ENCODE measurements around the gene NUP210. TPM values are rescaled to one million over a fixed set of nuclear protein-coding genes. Genes with fewer than 3 reads are reported as not detected.

Gene NUP210
- total RNA-seq, 1 donor from 2014 or later = 2.6 TPM

DNA sequence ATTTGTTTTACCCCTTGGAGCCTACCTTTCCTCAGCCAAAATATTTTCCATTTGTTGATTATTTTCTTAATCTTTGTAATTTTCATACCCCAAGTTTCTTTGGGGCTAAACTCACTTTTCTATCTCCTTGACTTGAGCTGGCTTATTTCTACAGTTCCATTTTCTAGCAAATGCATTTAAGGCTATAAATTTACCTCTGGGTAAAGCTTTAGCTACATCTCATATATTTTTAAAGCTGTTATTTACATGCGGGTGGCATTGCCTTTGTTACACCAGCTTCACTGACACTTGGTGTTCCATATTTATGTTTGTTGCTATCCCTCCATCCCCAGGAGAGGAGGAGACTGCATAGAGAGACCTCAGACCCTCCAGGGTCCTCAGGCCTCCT lies 136.3 kb downstream of the NUP210 start:
- DNase-seq (ENCODE audit: low spot score) = no peak
- intact Hi-C loops (cut with DNase I) = loop anchor here (5.0 to 10.0 kb wide), 2 partner anchors 171 to 192 kb away; no protein-coding TSS in a partner anchor

DNA sequence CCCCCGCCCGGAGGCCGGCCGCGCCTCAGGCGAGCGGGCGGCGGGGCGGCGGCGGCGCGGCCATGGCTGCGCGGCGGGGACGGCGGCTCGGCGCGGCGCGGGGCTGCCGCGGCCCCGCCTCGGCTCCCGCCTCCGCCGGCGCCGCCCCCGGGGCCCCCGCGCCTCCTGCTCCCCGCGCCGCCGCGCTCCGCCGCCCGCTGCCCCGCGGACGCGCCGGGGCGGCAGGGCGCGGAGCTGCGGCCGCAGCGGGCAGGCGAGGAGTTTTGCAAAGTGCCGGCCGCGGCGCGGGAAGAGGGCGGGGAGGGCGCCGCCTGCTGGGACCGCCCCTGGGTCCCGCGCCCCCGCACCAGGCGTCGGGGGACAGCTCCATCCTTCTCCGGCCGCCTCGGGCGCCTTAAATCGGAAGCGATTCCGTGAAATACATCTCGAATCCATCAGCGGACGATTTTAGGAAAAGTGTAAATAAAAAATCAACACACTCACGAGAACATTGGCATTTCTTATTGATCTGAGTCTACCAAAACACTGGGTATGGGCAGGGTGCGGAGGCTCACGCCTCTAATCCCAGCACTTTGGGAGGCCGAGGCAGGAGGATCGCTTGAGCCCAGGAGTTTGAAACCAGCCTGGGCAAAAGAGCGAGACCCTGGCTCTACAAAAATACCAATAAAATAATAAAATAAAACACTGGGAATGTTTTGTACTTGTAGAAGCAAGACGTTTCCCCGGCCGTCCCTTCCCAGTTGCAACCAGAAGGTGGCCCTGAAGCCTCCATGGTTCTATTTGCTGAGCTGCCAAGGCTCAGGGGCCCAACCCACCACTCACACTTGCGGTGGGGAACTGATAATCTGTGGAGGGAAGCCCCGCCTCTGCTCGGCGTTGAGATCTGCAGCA lies 136.9 kb downstream of the NUP210 start:
- intact Hi-C loops (cut with DNase I) = loop anchor here (5.0 to 10.0 kb wide), 2 partner anchors 172 to 191 kb away; no protein-coding TSS in a partner anchor
- no peak for DNase-seq (ENCODE audit: low spot score)

DNA sequence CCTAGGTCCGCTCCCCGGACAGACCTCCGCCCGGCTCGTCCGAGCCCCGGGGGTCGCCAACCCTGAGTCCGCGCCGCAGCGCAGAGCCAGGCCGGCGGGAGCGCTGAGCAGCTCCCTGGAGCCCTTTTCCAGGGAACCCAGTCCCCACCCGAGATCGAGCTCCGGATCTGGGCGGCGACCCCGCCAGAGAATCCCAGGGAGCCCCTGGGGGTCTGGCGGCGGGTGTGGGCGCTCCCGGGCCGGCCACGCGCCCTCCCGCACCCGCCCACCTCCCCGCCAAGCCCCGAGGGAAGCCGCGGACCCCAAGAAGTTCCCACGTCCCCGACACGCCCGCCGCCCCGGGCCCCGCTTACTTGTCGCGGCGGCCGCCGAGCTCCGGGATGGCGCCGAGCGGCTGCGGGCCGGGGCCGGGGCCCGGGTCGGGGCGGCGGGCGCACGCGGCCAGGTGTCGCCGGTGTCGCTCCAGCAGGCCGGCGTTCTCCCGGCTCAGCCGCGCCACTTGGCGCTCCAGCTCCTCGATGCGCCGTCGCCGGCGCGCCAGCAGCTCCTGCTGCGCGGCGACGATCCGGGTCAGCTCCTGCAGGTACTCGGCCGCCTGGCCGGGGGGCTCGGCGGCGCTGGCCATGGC lies 137.7 kb downstream of the NUP210 start:
- no peak for DNase-seq (ENCODE audit: low spot score)
- intact Hi-C loops (cut with DNase I) = loop anchor here (5.0 to 10.0 kb wide), 2 partner anchors 172 to 190 kb away; no protein-coding TSS in a partner anchor

DNA sequence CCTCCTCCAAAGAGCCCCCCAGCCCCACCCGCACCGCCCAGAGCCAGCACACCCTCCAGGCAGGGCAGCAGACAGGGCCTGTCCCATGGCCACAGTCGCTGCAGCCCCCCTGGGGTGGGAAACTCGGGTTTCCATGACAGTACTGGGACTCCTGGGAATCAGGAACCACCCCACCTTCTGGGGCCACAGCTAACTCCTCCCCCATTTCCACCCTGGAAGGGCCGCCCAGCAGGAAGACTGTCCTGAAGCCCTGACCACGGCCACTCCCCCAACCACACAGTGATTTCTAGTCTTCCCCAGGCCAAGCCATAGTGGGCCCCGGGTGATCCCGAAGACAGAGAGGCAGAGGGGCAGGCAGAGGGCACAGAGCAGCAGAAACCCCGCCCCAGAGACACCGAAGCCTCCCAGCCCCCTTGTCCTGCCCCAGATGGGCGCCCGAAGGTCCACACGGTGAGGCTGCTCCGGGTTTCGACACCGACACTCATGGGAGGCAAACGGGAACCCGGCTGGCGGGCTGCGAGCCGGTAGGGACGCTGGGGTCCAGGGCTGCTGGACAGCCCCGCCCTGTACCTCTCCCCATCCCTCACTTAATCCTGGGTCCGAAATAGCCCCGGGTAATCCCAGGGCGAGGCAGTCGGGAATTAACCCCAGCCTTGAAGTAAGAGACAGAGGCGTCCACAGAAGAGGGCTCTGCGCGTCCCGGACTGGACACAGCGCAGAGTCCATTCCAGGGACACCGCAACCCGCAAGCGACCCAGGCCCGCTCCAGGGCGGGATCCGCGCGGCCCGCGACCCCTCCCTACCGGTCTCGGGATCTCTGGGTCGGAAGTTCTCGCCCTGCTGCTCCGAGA lies 138.4 kb downstream of the NUP210 start:
- intact Hi-C loops (cut with DNase I) = loop anchor here (5.0 to 10.0 kb wide), 2 partner anchors 173 to 189 kb away; no protein-coding TSS in a partner anchor
- DNase-seq (ENCODE audit: low spot score) = no peak

DNA sequence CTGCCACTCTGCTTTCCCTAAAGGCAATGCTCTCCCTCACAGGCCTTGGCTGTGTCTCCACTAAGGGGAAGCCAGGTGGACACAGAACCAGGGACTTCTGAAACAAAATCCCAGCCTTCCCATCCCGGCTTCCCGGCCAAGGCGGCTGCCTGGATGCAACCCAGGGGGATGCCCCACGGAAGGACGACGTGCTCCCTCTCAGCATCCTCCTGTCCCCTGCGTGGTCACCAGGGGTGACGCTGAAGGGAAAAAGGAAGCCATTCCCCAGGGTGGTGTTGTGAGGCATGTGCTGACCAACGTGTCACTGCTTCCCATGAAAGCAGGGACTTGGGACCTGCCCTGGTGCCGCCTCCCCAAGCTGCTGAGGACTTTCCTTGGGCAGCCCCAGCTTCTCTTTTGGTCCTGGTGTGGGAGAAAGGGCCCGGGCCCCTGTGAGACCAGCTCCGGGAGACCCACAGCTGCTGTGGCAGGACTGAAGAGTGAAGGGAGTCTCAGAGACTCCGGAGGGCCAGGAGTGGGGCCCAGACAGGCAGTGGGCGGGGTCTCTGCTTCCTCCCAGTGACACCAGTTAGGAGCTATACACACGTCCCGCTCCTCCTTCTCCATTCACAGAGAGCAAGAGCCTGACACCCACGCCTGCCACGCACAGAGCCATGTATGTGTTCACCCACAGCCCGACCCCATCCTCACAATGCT lies 139.2 kb downstream of the NUP210 start:
- intact Hi-C loops (cut with DNase I) = loop anchor here (5.0 to 10.0 kb wide), 2 partner anchors 174 to 189 kb away; no protein-coding TSS in a partner anchor
- no peak for DNase-seq (ENCODE audit: low spot score)

DNA sequence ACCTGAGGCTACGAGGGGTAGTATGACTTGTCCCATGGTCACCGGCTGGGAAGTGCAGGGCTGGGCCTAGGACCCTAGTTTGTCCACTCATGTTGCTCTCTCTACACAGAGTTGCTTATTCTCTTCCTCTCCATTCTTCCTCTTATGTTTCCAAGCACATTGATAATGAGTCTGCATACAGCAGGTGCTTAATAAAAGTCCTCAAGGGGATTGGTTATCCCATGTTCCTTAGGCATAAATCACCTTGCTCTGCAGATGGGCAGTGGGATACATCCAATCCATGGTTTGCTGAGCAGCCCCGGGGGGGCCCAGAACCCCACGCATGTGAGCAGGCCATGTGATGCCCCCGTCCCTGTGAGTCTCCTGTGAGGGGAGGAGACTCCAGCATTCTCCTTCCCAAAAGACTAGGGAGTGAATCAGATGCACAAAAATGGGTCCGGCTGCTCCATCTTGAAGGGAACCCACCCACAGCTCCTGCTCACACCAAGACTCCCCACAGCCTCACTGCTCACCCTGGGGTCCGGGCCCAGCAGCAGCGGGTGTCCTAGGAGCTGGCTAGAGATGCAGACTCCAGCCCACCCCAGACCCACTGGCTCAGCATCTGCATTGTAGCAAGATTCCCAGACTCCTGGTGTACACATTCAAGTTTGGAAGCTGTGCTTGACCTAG lies 139.9 kb downstream of the NUP210 start:
- DNase-seq (ENCODE audit: low spot score) = no peak
- intact Hi-C loops (cut with DNase I) = loop anchor here (5.0 to 10.0 kb wide), 2 partner anchors 175 to 188 kb away; no protein-coding TSS in a partner anchor

DNA sequence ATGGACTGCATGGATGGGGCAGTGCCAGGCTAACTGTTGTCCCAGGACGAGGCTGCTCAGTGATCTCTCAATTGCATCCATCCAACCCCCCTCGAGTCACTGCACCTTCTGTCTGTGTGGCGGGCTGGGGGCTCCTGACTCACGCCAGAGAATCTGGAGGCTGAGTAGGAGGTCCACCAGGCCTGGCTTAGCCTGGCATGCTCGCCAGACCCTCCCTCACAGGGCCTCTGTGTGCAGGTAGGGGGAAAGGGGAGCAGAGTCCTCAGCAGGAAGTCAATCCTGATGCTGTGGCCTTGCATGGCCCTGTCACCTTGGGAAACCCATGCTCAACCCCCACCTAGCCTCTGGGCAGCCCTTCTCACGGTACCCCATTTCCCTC lies 140.6 kb downstream of the NUP210 start:
- no peak for DNase-seq (ENCODE audit: low spot score)
- intact Hi-C loops (cut with DNase I) = no loop called here

DNA sequence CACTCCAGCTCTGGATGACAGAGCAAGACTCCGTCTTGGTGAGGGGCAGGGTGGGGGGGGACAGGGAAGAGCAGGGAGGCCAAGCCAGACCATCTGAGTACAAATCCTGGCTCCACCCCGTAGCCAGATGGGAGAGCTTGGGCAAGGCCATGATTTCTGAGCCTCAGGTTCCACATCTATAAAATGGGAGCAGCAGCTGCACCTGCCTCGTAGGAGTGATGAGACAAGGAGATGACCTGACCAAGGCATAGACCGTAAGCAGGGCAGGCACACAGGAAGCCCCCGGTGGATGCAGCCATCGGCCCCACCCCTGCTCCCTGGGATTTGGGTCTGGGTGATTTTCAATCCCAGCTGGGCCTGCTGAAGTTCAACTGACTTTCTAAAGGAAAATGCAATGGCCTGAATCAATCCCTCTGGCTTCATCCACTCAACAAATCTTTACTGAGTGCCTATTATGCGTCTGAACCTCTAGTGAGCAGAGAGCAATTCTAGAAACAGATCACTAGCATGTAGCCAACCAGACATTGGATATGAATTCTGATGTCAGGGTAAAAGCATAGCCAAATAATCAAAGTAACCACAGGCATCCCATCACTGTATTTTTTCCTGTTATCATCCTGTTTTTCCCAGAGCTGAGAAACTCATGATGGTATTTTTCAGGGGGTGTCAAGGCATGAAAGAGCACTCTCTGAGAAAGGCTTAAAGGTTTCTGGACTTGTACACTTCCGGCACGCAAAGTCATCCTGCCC lies 141.2 kb downstream of the NUP210 start:
- intact Hi-C loops (cut with DNase I) = no loop called here
- DNase-seq (ENCODE audit: low spot score) = no peak

DNA sequence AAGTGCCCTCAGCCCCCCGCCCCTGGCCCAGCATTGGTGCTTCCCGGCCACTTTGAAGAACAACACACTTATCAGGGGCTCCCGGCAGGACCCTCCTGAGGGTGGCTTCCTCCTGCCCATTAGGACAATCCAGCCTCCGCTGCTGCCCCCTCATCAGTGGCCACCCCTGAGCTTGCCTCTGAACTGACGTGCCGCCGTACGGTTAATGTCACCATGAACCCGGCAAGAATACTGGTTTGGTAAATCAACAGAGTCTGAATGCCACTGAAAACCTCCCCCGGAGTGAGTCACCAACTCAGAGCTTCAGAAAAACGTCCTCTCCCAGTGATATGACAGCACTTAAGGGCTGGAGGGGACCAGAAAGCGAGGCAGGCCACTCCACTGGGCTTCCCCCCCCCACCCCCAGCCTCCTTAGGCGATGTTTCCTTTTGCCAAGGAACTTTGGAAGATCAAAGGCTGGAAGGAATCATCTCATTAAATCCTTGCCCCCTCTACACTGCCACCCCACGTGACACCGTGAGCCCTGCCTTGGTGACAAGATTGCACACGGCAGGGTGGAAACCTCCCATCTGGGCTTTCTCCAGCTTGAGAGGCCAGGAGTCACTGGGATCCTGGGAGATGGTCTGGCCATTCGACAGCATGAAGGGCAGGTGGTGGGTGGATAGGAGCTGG lies 142.1 kb downstream of the NUP210 start:
- intact Hi-C loops (cut with DNase I) = no loop called here
- DNase-seq (ENCODE audit: low spot score) = no peak

DNA sequence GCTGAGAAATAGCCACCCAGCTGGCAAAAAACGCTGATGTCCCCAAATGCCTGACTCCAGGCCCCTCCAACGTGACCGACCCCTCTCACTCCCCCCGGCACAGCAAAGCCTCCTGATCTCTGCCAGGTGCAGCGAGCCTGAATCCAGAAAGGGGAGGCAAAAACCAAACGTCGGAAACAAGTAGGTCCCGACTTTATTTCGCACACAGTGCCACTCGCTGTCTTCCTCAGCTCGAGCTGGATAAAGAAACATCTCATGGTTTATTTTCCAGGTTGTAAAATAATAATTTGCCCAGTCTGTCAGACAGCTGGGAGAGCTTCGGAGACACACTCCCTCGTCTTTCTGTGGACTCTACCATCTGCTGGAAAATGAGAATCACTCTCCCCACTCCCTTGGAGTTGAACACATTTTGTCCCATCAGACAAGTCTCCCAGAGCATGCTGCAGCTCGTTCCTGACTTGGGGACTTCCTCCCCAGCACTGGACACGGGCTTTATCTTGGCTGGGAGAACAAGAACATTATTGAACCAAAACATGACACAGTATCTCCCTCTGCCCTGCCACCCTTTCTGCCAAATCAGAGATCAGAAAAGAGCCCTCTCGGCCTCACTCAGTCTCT lies 142.8 kb downstream of the NUP210 start:
- intact Hi-C loops (cut with DNase I) = no loop called here
- no peak for DNase-seq (ENCODE audit: low spot score)

DNA sequence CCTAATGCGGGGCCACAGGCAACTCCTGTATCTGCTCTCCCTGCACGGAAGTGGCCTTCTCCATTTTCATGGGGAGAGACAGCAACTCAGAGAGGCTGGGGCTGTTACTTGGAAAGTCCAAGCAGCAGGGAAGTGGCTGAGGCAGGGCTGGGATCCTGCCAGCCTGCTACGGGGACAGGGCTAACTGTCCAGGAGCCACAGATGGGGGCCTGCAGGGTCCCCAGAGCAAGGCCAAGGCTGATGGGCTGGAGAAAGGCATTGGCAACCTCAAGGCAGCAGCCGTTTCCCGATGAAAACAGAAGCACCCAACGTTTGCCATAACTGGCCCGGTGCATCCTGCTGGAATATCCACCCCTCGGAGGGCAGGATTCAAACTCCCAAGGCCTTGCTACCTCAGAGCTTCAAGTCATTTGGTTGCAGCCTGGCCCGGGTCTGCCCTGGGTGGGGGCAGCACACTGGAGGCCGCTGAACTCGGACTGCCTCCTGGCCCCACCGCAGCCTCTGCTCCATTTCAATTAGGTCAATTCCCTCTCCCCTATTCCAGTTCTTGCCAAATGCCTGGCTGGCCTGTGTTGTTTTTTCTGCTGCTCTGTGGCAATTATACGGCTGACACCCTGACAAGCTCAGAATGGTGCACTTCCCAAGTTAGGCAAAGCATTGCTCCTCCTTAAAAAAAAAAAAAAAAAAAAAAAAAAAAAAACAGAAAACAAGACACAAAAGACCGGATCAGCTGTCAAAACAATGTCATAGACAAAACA lies 143.5 kb downstream of the NUP210 start:
- intact Hi-C loops (cut with DNase I) = no loop called here
- no peak for DNase-seq (ENCODE audit: low spot score)

DNA sequence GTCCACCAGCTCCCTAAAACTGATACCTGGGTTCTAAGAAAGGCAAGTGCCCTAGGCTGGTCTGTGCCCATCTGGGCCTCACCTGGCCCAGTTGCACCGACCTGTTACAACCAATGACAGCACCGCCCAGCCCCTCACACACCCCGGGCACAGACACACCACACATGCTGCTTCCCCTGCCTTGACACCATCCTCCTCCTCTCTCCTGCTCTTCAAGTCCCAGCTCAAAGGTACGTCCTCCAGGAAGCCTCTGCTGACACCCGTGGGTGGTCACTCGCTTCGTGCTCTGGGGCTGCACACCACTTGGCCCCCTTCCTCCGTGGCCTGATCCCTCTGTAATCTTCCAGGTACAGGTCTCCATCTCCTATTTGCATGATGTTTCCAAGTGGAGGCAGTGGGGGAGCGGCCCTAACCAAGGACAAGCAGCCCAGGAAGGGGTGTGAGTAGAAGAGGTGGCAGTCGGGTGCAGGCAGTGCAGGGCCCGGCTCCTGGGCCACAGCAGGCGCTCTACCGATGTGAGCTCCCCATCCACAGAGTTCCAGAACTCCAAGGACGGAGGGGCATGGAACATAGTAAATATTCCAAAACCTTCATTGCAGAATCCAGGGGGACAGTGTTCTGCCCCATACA lies 144.6 kb downstream of the NUP210 start:
- DNase-seq (ENCODE audit: low spot score) = no peak
- intact Hi-C loops (cut with DNase I) = no loop called here

DNA sequence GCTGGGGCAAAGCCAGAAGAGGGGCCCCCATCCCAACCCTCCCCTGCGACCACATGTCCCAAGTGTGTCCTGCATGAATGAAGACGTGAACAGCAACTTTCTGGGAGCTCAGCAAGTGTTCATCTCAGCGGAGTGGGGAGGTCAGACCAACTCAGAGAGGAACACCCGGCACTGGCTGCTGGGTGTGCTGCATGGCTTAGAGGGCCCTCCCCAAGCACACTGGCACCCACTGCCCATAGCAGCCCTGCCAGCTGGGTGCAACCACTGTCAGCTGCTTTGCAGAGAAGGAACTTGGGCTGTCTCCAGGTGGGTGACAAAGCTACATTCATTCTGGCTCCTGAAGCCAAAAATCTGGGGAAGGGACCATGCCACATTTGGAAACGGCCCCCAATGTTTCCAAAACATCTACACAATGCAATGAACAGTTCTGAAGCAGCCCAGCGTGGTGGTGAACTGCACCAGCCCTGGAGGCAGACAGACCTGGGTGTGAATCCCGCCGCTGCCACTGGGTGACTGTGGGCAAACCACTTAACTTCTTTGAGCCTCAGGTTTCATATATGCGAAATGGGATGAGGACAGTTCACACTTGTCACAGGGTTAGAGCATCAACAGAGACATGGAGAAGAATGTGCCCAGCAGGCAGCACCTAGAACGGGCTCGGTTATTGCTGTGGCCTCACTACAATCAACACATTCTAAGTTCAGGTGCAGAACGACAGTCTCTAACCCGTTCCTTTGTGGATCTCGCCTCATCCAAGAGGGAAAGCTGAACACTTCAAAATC lies 145.4 kb downstream of the NUP210 start:
- intact Hi-C loops (cut with DNase I) = no loop called here
- no peak for DNase-seq (ENCODE audit: low spot score)

DNA sequence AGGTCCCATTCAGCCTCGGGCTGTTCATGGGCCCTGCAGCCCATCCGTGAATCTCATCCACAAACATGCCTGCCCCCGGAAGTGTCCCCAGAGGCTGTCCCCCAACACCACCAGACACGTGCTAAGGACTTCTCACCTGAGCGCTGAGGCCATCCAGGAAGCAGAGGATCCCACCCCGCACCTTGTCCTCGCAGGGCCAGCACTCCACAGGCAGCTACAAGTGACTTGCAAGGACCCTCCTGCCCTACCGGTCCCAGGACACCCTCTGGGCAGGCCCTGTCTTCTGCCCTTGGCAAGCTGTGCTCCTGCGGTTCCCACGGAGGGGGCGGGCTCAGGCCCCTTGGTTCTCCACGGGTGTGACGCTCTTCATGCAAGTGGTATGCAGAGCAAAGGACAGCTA lies 146.0 kb downstream of the NUP210 start:
- no peak for DNase-seq (ENCODE audit: low spot score)

DNA sequence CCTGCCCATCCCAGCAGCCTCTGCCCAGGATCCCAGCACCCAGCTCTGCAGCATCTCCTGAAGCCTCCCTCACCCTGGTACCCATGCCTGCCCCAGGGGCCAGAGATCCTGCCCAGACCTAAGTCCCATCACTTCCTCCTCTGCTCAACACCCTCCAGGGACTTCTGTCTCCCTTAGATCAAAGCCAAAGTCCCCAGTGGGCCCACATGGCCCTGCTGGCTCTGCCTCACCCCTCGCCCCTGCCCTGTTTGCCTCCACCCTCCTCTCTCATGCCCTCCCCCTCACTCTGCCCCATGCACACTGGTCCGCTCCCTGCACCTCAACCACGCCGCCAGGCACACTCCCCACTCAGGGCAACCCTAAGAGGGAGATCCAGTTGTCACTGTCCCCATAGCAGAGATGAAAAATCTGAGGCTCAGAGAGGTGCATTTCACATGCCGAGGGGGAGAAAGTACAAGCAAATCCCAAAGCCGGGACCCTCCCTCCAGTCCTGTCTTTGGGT lies 146.5 kb downstream of the NUP210 start:
- no peak for DNase-seq (ENCODE audit: low spot score)
- intact Hi-C loops (cut with DNase I) = no loop called here

More for the DNA sequence above, 146.0 kb downstream of the NUP210 start:
- intact Hi-C loops (cut with DNase I) = no loop called here

All from cardiac septum (tissue), 1 donor.